PC-9 (cell line): ENCODE data around the gene LYPD6B. TPM values are rescaled to one million over a fixed set of nuclear protein-coding genes. Genes with fewer than 3 reads are reported as not detected.

ENCODE experiments used
- BruUV-seq: library from RNA; stranded (reverse); fragments of 400-500 nt; replicated peaks from 2 replicates; lab custom pipeline; 2021; lab: Mats Ljungman, UMichigan
- CTCF ChIA-PET: fragments of 300-600 bp; sonication (Branson Sonifier 250); formaldehyde crosslinking; loops from one replicate; lab custom pipeline; 2022; ENCODE audit warnings: antibody characterized with exemption; lab: Charles Lee
- POLR2A ChIA-PET: fragments of 300-600 bp; sonication (Branson Sonifier 250); formaldehyde crosslinking; loops from one replicate; lab custom pipeline; 2022; ENCODE audit warnings: antibody characterized with exemption; ENCODE audit not compliant: unreplicated experiment; lab: Charles Lee
- DNase-seq, 2 experiments: peaks; one replicate each; pipeline versions ENCODE4 v3.0.0 to v3.0.0-alpha.2; 2015 to 2022; ENCODE audit warnings: mixed read lengths in 1 of 2
- H2AFZ ChIP-seq: fragments of 200-600 bp; sonication (generic); 2 replicates; pipeline ENCODE4 v1.8.1; 2017; ENCODE audit warnings: antibody characterized with exemption
- H3F3A ChIP-seq: fragments of 200-600 bp; sonication (generic); 2 replicates; pipeline ENCODE4 v1.8.1; 2017; ENCODE audit warnings: antibody characterized with exemption, mild to moderate bottlenecking, low read depth; ENCODE audit not compliant: insufficient read depth
- H3K27ac ChIP-seq: fragments of 200-600 bp; sonication (generic); 2 replicates; pipeline ENCODE4 v1.6.1; 2016; ENCODE audit warnings: mixed run types
- H3K27me3 ChIP-seq: fragments of 200-600 bp; sonication (generic); 2 replicates; pipeline ENCODE4 v1.6.1; 2016; ENCODE audit warnings: low read depth, mixed run types; ENCODE audit not compliant: insufficient read depth
- H3K36me3 ChIP-seq: fragments of 200-600 bp; sonication (generic); 2 replicates; pipeline ENCODE4 v1.6.1; 2016; ENCODE audit warnings: low read depth, mixed run types
- H3K4me1 ChIP-seq: fragments of 200-600 bp; sonication (generic); replicated peaks from 2 replicates; pipeline ENCODE4 v1.6.1; 2016; ENCODE audit warnings: mixed run types; ENCODE audit not compliant: insufficient read depth
- H3K4me2 ChIP-seq: fragments of 200-600 bp; sonication (generic); 2 replicates; pipeline ENCODE4 v1.6.1; 2017; ENCODE audit warnings: mixed run types
- H3K4me3 ChIP-seq: fragments of 200-600 bp; sonication (generic); 2 replicates; pipeline ENCODE4 v1.6.1; 2016; ENCODE audit warnings: mixed run types
- H3K79me2 ChIP-seq: fragments of 200-600 bp; sonication (generic); 2 replicates; pipeline ENCODE4 v1.6.1; 2017; ENCODE audit warnings: low read depth, mixed run types
- H3K9me2 ChIP-seq: fragments of 200-600 bp; sonication (generic); 2 replicates; pipeline ENCODE4 v1.8.1; 2017; ENCODE audit warnings: mild to moderate bottlenecking; ENCODE audit not compliant: insufficient read depth
- H3K9me3 ChIP-seq: fragments of 200-600 bp; sonication (generic); 2 replicates; pipeline ENCODE4 v1.8.1; 2016; ENCODE audit warnings: low read depth; ENCODE audit not compliant: insufficient read depth
- H4K20me1 ChIP-seq: fragments of 200-600 bp; sonication (generic); 2 replicates; pipeline ENCODE4 v1.8.1; 2017; ENCODE audit not compliant: insufficient read depth
- CTCF ChIP-seq: fragments of 200-600 bp; sonication (generic); conservative IDR thresholded peaks from 2 replicates; pipeline ENCODE4 v1.6.1; 2017; ENCODE audit warnings: mixed run types, antibody characterized with exemption, mild to moderate bottlenecking, moderate library complexity
- EZH2 ChIP-seq: fragments of 200-600 bp; sonication (generic); IDR thresholded peaks from 2 replicates; pipeline ENCODE4 v1.8.0; 2017; ENCODE audit warnings: antibody characterized with exemption, low read depth
- intact Hi-C: fragments of 100-400 bp; cut with micrococcal nuclease; formaldehyde crosslinking; loops from one replicate; pipeline ENCODE4 v1.10.0; 2022; ENCODE audit not compliant: unreplicated experiment
- total RNA-seq: library from RNA; stranded (reverse); gene quantifications from 2 replicates; pipeline ENCODE4 v1.2.3, GENCODE V29; 2021

Gene LYPD6B
- total RNA-seq, 1 experiment from 2014 or later, result 10.0 TPM

DNA sequence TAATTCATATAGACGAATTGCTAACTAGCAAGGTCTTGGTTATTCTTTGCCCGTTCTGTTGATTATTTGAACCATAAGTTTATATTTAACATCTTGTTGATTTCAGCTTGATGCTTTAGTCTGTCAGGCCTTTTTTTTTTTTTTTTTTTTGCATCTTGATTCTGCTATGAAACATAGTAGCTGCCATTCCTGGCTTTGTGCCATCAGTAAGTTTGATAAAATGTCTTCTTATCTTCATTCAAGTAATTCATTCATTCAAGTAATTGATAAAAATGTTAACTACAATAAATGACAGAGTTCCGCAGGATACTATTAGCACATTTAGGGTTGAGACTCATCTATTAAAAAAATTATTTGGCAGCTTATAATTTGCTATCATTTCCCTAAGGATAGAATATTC lies 134.7 kb downstream of the LYPD6B start:
- no peak for DNase-seq
- CTCF ChIA-PET, result no interaction called here
- Histone ChIP-seq H3K79me2 (0 out of 2 replicates have a peak, but pooled peaks cover 5% of the 10 kb centered on the region), H4K20me1 (no peaks in the 10 kb centered on the region), H3K4me3 (no peak overlapping the region), H3K27ac (no peak overlapping the region), H3K4me1 (peaks cover 24% of the 10 kb centered on the region), H3F3A (peaks cover 12% of the 10 kb centered on the region), H3K4me2 (no peak overlapping the region), H3K27me3 (no peaks in the 10 kb centered on the region), H2AFZ (no peak overlapping the region), H3K9me3 (no peaks in the 10 kb centered on the region), H3K36me3 (0 out of 2 replicates have a peak, but pooled peaks cover 5% of the 10 kb centered on the region), H3K9me2 (no peaks in the 10 kb centered on the region)
- POLR2A ChIA-PET, result no interaction called here
- intact Hi-C loops, result no loop called here
- BruUV-seq, result no TSS peak
- no peak for TF ChIP-seq CTCF
- no peak for TF ChIP-seq EZH2

DNA sequence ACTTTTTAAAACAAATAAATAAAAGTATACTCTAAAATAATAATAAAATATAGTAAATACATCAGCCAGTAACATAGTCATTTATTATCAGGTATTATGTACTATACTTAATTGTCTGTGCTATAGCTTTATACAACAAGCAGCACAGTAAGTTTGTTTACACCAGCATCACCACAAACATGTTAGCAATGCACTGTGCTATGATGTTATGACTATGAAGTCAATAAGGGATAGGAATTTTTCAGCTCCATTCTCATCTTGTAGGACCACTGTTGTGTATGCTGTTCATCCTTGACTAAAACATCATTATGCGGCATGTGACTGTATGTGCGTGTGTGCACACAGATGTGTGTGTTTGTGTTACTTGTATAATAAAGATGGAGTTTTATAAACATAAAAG lies 137.5 kb downstream of the LYPD6B start:
- no peak overlapping the region for H3K4me3 ChIP-seq
- no peak for DNase-seq
- H3F3A ChIP-seq, result no peaks in the 10 kb centered on the region
- no peaks in the 10 kb centered on the region for H4K20me1 ChIP-seq
- ChIA-PET POLR2A (no interaction called here), CTCF (no interaction called here)
- no peak overlapping the region for H2AFZ ChIP-seq
- no peak overlapping the region for H3K27ac ChIP-seq
- 0 out of 2 replicates have a peak, but pooled peaks cover under 1% of the 10 kb centered on the region for H3K79me2 ChIP-seq
- no peaks in the 10 kb centered on the region for H3K27me3 ChIP-seq
- no peaks in the 10 kb centered on the region for H3K9me2 ChIP-seq
- BruUV-seq, result no TSS peak
- no peak overlapping the region for H3K4me2 ChIP-seq
- H3K9me3 ChIP-seq, result no peaks in the 10 kb centered on the region
- intact Hi-C loops, result no loop called here
- H3K36me3 ChIP-seq, result 0 out of 2 replicates have a peak, but pooled peaks cover under 1% of the 10 kb centered on the region
- H3K4me1 ChIP-seq, result no peaks in the 10 kb centered on the region
- TF ChIP-seq CTCF (no peak), EZH2 (no peak)

DNA sequence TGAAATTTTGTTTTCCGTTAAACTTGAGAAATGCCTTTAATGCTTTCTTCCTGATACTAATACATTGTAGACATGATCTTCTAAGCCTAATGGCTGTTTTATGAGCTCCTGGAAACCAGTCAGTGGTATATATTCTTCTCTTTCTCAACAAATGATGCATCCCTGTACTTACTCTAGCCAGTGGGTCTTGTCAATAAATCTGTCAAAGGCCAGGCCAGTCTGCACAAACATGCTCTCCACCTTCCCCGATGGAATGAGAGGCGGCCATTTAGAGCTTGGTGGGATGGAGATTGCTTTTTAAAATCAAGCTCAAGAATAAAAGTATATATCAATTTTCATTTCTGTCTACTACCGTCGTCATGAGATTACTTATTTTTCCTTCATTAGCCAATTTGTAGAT lies 140.1 kb downstream of the LYPD6B start:
- no TSS peak for BruUV-seq
- POLR2A ChIA-PET, result no interaction called here
- Histone ChIP-seq H3K4me2 (no peak overlapping the region), H3F3A (no peaks in the 10 kb centered on the region), H3K27me3 (no peaks in the 10 kb centered on the region), H3K4me3 (no peak overlapping the region), H2AFZ (no peak overlapping the region), H3K9me3 (no peaks in the 10 kb centered on the region), H3K27ac (no peak overlapping the region), H3K79me2 (no peaks in the 10 kb centered on the region), H4K20me1 (no peaks in the 10 kb centered on the region), H3K36me3 (no peaks in the 10 kb centered on the region), H3K4me1 (no peaks in the 10 kb centered on the region), H3K9me2 (no peaks in the 10 kb centered on the region)
- intact Hi-C loops, result no loop called here
- TF ChIP-seq CTCF, result no peak
- no peak for TF ChIP-seq EZH2
- CTCF ChIA-PET, result no interaction called here
- DNase-seq, result no peak
